ENCODE data around the gene HGFAC.

DNA sequence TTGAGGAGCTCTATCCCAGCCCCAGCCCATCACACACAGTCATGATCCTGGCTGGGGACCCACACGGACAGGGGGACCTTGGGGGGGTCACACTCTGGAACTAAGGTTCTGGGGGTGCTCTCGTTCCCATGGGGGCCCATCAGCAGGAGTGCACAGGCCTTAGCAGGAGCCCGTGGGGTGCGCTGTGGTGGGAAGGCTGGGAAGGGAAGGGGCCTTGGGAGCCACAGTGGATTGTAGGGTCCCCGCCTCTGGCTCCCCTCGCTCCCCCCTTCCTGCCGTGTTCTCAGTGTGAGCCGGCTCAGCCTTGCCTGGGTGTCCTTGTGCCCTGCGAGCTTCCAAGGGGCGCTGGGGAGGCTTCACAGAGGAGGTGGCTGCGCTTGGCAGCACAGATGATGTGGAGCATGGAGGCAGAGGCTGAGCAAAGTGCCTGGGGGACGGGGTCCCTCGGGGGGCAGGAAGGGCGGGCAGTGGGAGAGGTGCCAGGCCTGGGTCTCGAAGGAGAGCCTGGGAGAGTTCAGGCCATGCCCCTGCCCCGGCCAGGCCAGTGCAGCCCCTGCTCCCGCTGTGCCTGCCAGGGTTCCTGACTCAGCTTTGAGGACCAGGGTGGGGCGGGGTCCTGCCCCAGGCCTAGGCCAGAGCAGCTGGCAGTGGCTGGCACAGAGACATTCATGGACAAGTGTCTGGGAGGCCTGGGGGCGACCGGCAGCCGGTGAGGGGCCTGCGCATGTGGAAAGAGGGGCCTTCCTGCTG lies 5.5 kb upstream of the HGFAC start:
- TF ChIP-seq, protein P1, sequence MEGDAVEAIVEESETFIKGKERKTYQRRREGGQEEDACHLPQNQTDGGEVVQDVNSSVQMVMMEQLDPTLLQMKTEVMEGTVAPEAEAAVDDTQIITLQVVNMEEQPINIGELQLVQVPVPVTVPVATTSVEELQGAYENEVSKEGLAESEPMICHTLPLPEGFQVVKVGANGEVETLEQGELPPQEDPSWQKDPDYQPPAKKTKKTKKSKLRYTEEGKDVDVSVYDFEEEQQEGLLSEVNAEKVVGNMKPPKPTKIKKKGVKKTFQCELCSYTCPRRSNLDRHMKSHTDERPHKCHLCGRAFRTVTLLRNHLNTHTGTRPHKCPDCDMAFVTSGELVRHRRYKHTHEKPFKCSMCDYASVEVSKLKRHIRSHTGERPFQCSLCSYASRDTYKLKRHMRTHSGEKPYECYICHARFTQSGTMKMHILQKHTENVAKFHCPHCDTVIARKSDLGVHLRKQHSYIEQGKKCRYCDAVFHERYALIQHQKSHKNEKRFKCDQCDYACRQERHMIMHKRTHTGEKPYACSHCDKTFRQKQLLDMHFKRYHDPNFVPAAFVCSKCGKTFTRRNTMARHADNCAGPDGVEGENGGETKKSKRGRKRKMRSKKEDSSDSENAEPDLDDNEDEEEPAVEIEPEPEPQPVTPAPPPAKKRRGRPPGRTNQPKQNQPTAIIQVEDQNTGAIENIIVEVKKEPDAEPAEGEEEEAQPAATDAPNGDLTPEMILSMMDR (IDR thresholded peaks at IDR 0.05): no peak
- TF ChIP-seq POLR2A (IDR thresholded peaks at IDR 0.05): no peak

Measured in thyroid gland (tissue), 4 donors.